GM12891 (cell line): ENCODE results near the gene FKBP1B.

ENCODE experiments used
- POLR2A ChIP-seq: IDR thresholded peaks from 2 replicates; pipeline ENCODE4 v1.6.1; 2011; ENCODE audit warnings: low read depth, low read length, control low read depth
- POLR2AphosphoS5 ChIP-seq: IDR thresholded peaks from 2 replicates; pipeline ENCODE4 v1.6.1; 2011; ENCODE audit warnings: low read depth, low read length, control low read depth

GRCh38 chr2:24017711-24018110, 31.8 kb upstream of the FKBP1B start:
- no peak for TF ChIP-seq POLR2A
- TF ChIP-seq POLR2AphosphoS5 = no peak
